ENCODE data around the gene EHBP1L1. TPM values are rescaled to one million over a fixed set of nuclear protein-coding genes. Genes with fewer than 3 reads are reported as not detected.

EHBP1L1 gene
- total and polyA plus RNA-seq, 4 experiments from 2014 or later = 8.9 to 154 (median 87.9) TPM

- DNase-seq = peak in 1 of 5 donors; percentile 37
- ChIA-PET POLR2A (ENCODE audit: partially characterized antibody) (interaction anchor here (0.6 to 18.2 kb wide), 12 partner anchors 10 to 334 kb away, joined by 3 to 403 read pairs (median 4); partner anchors contain the start of genes CCDC85B, EHBP1L1, FAM89B and MALAT1), CTCF (ENCODE audit: partially characterized antibody) (interaction anchor here (1.0 to 2.8 kb wide), 6 partner anchors 9 to 70 kb away, joined by 3 to 13 read pairs (median 7); partner anchors contain the start of genes FAM89B and ZNRD2)
- Histone ChIP-seq H3K4me1 (ENCODE audit: insufficient read depth, low read length) (peaks cover 79% of the 10 kb centered on the region), H3K4me3 (ENCODE audit: low read length in 2 of 2) (peak overlapping the region; percentile 36 to 51), H3K27me3 (ENCODE audit: insufficient read depth, low read length) (no peaks in the 10 kb centered on the region), H3K36me3 (ENCODE audit: insufficient read depth, low read length) (peaks cover 2% of the 10 kb centered on the region), H3K9me3 (ENCODE audit: control insufficient read depth in 1 of 2, low read length in 2 of 2) (no peaks in the 10 kb centered on the region), H3K27ac (ENCODE audit: low read depth, low read length) (peak overlapping the region; percentile 70)
- Mint-ChIP-seq H3K36me3 (peaks cover 6 to 8% of the 10 kb centered on the region in 2 donors), H3K9me3 (no peaks in the 10 kb centered on the region), H3K27me3 (no peaks in the 10 kb centered on the region), H3K4me1 (peaks cover 46 to 74% (median 61%) of the 10 kb centered on the region in 4 donors), H3K4me3 (peak overlapping the region; percentile 87 to 94 (median 91)), H3K27ac (peak overlapping the region; percentile 83 to 97 (median 93))
- intact Hi-C loops (cut with micrococcal nuclease) = no loop called here
Observed at GRCh38 chr11:65556470-65557279, 19.2 kb upstream of the EHBP1L1 start.

GRCh38 chr11:65557280-65558001, 18.4 kb upstream of the EHBP1L1 start:
- Histone ChIP-seq H3K36me3 (ENCODE audit: insufficient read depth, low read length) (no peaks in the 10 kb centered on the region), H3K9me3 (ENCODE audit: control insufficient read depth in 1 of 2, low read length in 2 of 2) (no peaks in the 10 kb centered on the region), H3K4me1 (ENCODE audit: insufficient read depth, low read length) (peaks cover 71% of the 10 kb centered on the region), H3K27me3 (ENCODE audit: insufficient read depth, low read length) (no peaks in the 10 kb centered on the region), H3K27ac (ENCODE audit: low read depth, low read length) (peak overlapping the region; percentile 70), H3K4me3 (ENCODE audit: low read length in 2 of 2) (peak overlapping the region; percentile 36 to 51)
- Mint-ChIP-seq H3K27ac (peak overlapping the region; percentile 83 to 97 (median 93)), H3K9me3 (no peaks in the 10 kb centered on the region), H3K4me3 (peak overlapping the region; percentile 87 to 94 (median 91)), H3K27me3 (no peaks in the 10 kb centered on the region), H3K36me3 (peaks cover under 1 to 1% of the 10 kb centered on the region in 2 donors), H3K4me1 (peaks cover 41 to 72% (median 58%) of the 10 kb centered on the region in 4 donors)
- ChIA-PET POLR2A (ENCODE audit: partially characterized antibody) (interaction anchor here (0.6 to 18.2 kb wide), 12 partner anchors 11 to 333 kb away, joined by 3 to 403 read pairs (median 4); partner anchors contain the start of genes CCDC85B, EHBP1L1, FAM89B and MALAT1), CTCF (ENCODE audit: partially characterized antibody) (interaction anchor here (1.0 to 2.8 kb wide), 6 partner anchors 8 to 69 kb away, joined by 3 to 13 read pairs (median 7); partner anchors contain the start of genes FAM89B and ZNRD2)
- intact Hi-C loops (cut with micrococcal nuclease) = loop anchor here (1.0 kb wide), 1 partner anchor 13 kb away; the partner anchor contains the start of gene ZNRD2
- DNase-seq = peak in 1 of 5 donors; percentile 33

- Mint-ChIP-seq H3K9me3 (no peaks in the 10 kb centered on the region), H3K4me1 (peaks cover 39 to 66% (median 53%) of the 10 kb centered on the region in 4 donors), H3K27me3 (no peaks in the 10 kb centered on the region), H3K4me3 (peak within 1 kb of the TSS; percentile 87 to 94 (median 91)), H3K27ac (peak within 1 kb of the TSS; percentile 85 to 97 (median 93)), H3K36me3 (peaks cover 0 to 1% of the 10 kb centered on the region in 2 donors)
- DNase-seq = peak in 3 of 5 donors; percentile 42 to 54 (median 44)
- H3K27me3 ChIP-seq (ENCODE audit: insufficient read depth, low read length) = no peaks in the 10 kb centered on the region
- peak within 1 kb of the TSS; percentile 70 for H3K27ac ChIP-seq (ENCODE audit: low read depth, low read length)
- ChIA-PET CTCF (ENCODE audit: partially characterized antibody) (interaction anchor here (0.9 to 1.6 kb wide), 4 partner anchors 8 to 30 kb away, joined by 3 read pairs; no protein-coding TSS in a partner anchor), POLR2A (ENCODE audit: partially characterized antibody) (interaction anchor here (0.6 to 18.2 kb wide), 9 partner anchors 12 to 114 kb away, joined by 3 to 403 read pairs (median 5); partner anchors contain the start of genes EHBP1L1, FAM89B, SCYL1 and ZNRD2)
- H3K4me1 ChIP-seq (ENCODE audit: insufficient read depth, low read length) = peaks cover 65% of the 10 kb centered on the region
- H3K36me3 ChIP-seq (ENCODE audit: insufficient read depth, low read length) = no peaks in the 10 kb centered on the region
- no peaks in the 10 kb centered on the region for H3K9me3 ChIP-seq (ENCODE audit: control insufficient read depth in 1 of 2, low read length in 2 of 2)
- peak within 1 kb of the TSS; percentile 52 for H3K4me3 ChIP-seq (ENCODE audit: low read length in 2 of 2)
- intact Hi-C loops (cut with micrococcal nuclease) = loop anchor here (1.0 kb wide), 1 partner anchor 12 kb away; the partner anchor contains the start of gene ZNRD2
Observed at GRCh38 chr11:65558002-65558929, 17.6 kb upstream of the EHBP1L1 start, which contains the start of gene LTBP3. Gene LTBP3, minus strand, starts transcription at chr11:65558359. Its CDS starts 400 bp downstream, at chr11:65557959.

- Histone ChIP-seq H3K9me3 (ENCODE audit: control insufficient read depth in 1 of 2, low read length in 2 of 2) (no peaks in the 10 kb centered on the region), H3K27ac (ENCODE audit: low read depth, low read length) (peak overlapping the region; percentile 70), H3K36me3 (ENCODE audit: insufficient read depth, low read length) (no peaks in the 10 kb centered on the region), H3K4me3 (ENCODE audit: low read length in 2 of 2) (peak overlapping the region; percentile 52), H3K27me3 (ENCODE audit: insufficient read depth, low read length) (no peaks in the 10 kb centered on the region), H3K4me1 (ENCODE audit: insufficient read depth, low read length) (peaks cover 65% of the 10 kb centered on the region)
- Mint-ChIP-seq H3K27ac (peak overlapping the region; percentile 55 to 88 (median 81)), H3K27me3 (no peaks in the 10 kb centered on the region), H3K4me1 (peaks cover 41 to 69% (median 56%) of the 10 kb centered on the region in 4 donors), H3K9me3 (no peaks in the 10 kb centered on the region), H3K36me3 (peaks cover 0 to 1% of the 10 kb centered on the region in 2 donors), H3K4me3 (peak overlapping the region; percentile 52 to 73 (median 66))
- ChIA-PET CTCF (ENCODE audit: partially characterized antibody) (interaction anchor here (0.9 to 1.6 kb wide), 4 partner anchors 8 to 29 kb away, joined by 3 read pairs; no protein-coding TSS in a partner anchor), POLR2A (ENCODE audit: partially characterized antibody) (interaction anchor here (0.7 to 18.2 kb wide), 7 partner anchors 12 to 61 kb away, joined by 3 to 403 read pairs (median 5); partner anchors contain the start of genes EHBP1L1, FAM89B, SCYL1 and ZNRD2)
- intact Hi-C loops (cut with micrococcal nuclease) = loop anchor here (1.0 kb wide), 1 partner anchor 11 kb away; the partner anchor contains the start of gene ZNRD2
- DNase-seq = peak in 1 of 5 donors; percentile 35
Observed at GRCh38 chr11:65558930-65559509, 16.8 kb upstream of the EHBP1L1 start.

GRCh38 chr11:65559535-65559934, 16.3 kb upstream of the EHBP1L1 start:
- H3K4me1 Mint-ChIP-seq = peaks cover 37 to 65% (median 52%) of the 10 kb centered on the region in 4 donors
- H3K4me1 ChIP-seq (ENCODE audit: insufficient read depth, low read length) = peaks cover 63% of the 10 kb centered on the region
- intact Hi-C loops (cut with micrococcal nuclease) = no loop called here
- no peaks in the 10 kb centered on the region for H3K27me3 Mint-ChIP-seq
- H3K4me3 ChIP-seq (ENCODE audit: low read length in 2 of 2) = no peak overlapping the region
- ChIA-PET POLR2A (ENCODE audit: partially characterized antibody) (interaction anchor here (1.3 to 18.2 kb wide), 7 partner anchors 11 to 62 kb away, joined by 4 to 403 read pairs (median 7); partner anchors contain the start of genes EHBP1L1, FAM89B, SCYL1 and ZNRD2), CTCF (ENCODE audit: partially characterized antibody) (interaction anchor here (0.9 to 1.6 kb wide), 5 partner anchors 9 to 29 kb away, joined by 3 to 6 read pairs (median 3); no protein-coding TSS in a partner anchor)
- no peaks in the 10 kb centered on the region for H3K9me3 ChIP-seq (ENCODE audit: control insufficient read depth in 1 of 2, low read length in 2 of 2)
- H3K36me3 Mint-ChIP-seq = peaks cover 0 to 1% of the 10 kb centered on the region in 2 donors
- H3K9me3 Mint-ChIP-seq = no peaks in the 10 kb centered on the region
- peak in 1 of 5 donors; percentile 33 for DNase-seq
- peak overlapping the region; percentile 55 to 90 (median 81) for H3K27ac Mint-ChIP-seq
- no peaks in the 10 kb centered on the region for H3K27me3 ChIP-seq (ENCODE audit: insufficient read depth, low read length)
- H3K27ac ChIP-seq (ENCODE audit: low read depth, low read length) = peak overlapping the region; percentile 70
- H3K36me3 ChIP-seq (ENCODE audit: insufficient read depth, low read length) = no peaks in the 10 kb centered on the region
- H3K4me3 Mint-ChIP-seq = peak overlapping the region; percentile 21 to 70 (median 59)

All from CD4-positive, alpha-beta memory T cell (primary cell).